Naive thymus-derived CD8-positive, alpha-beta T cell (primary cell): Measurements from ENCODE around the gene SHISAL1. TPM values are rescaled to one million over a fixed set of nuclear protein-coding genes. Genes with fewer than 3 reads are reported as not detected.

Source experiments
- ATAC-seq, 2 donors: fragments of 150-1000 bp; cut with Tn5 transposase in 1 of 2; sonication (Bioruptor Pico), chemical (Tn5 transposase) in 1 of 2; 1 replicate in 1 of 2; 2 replicates in 1 of 2; pipeline ENCODE4 v1.10.0; 2021; ENCODE audit warnings: mild to moderate bottlenecking in 2 of 2, moderate library complexity in 2 of 2
- POLR2A ChIA-PET: fragments of 350-600 bp; sonication (Branson Sonifier 250); formaldehyde crosslinking; loops from one replicate; lab custom pipeline; 2021; ENCODE audit warnings: antibody characterized with exemption; lab: Charles Lee
- DNase-seq, 10 donors: peaks; one replicate each; pipeline versions ENCODE4 v3.0.0 to v3.0.0-alpha.2; 2020 to 2022
- H3K27ac Mint-ChIP-seq, 10 donors: one replicate each; pipeline ENCODE4 v1.8.0; 2020 to 2022; ENCODE audit warnings: mild to moderate bottlenecking in 10 of 10, mixed read lengths in 10 of 10, moderate library complexity in 4 of 10, inconsistent platforms in 1 of 10
- H3K27me3 Mint-ChIP-seq, 5 donors: one replicate each; pipeline ENCODE4 v1.8.0; 2021 to 2022; ENCODE audit warnings: mixed read lengths in 5 of 5
- H3K36me3 Mint-ChIP-seq, 3 donors: one replicate each; pipeline ENCODE4 v1.8.0; 2020 to 2022; ENCODE audit warnings: mixed read lengths in 3 of 3, mild to moderate bottlenecking in 2 of 3, inconsistent platforms in 1 of 3
- H3K4me1 Mint-ChIP-seq, 4 donors: one replicate each; pipeline ENCODE4 v1.8.0; 2021 to 2022; ENCODE audit warnings: mixed read lengths in 4 of 4
- H3K4me3 Mint-ChIP-seq, 10 donors: one replicate each; pipeline ENCODE4 v1.8.0; 2020 to 2022; ENCODE audit warnings: mild to moderate bottlenecking in 10 of 10, mixed read lengths in 10 of 10, moderate library complexity in 6 of 10, inconsistent platforms in 1 of 10
- H3K9me3 Mint-ChIP-seq, 9 donors: one replicate each; pipeline ENCODE4 v1.8.0; 2020 to 2022; ENCODE audit warnings: mixed read lengths in 9 of 9, mild to moderate bottlenecking in 3 of 9, inconsistent platforms in 1 of 9, moderate library complexity in 1 of 9
- polyA plus RNA-seq, 3 donors: library from polyadenylated mRNA; unstranded; fragments of 300-500 nt; fragmentation: Illumina TruSeq; gene quantifications; one replicate each; pipeline ENCODE4 v1.2.3, GENCODE V29; 2021
- total RNA-seq, 8 experiments: library from RNA in 2 of 8; stranded (reverse) in 2 of 8; gene quantifications; one replicate each; pipeline ENCODE4 v1.2.3 and lab custom pipeline; 2021 to 2026

The SHISAL1 gene
- total and polyA plus RNA-seq, 5 experiments from 2014 or later, result not detected

DNA sequence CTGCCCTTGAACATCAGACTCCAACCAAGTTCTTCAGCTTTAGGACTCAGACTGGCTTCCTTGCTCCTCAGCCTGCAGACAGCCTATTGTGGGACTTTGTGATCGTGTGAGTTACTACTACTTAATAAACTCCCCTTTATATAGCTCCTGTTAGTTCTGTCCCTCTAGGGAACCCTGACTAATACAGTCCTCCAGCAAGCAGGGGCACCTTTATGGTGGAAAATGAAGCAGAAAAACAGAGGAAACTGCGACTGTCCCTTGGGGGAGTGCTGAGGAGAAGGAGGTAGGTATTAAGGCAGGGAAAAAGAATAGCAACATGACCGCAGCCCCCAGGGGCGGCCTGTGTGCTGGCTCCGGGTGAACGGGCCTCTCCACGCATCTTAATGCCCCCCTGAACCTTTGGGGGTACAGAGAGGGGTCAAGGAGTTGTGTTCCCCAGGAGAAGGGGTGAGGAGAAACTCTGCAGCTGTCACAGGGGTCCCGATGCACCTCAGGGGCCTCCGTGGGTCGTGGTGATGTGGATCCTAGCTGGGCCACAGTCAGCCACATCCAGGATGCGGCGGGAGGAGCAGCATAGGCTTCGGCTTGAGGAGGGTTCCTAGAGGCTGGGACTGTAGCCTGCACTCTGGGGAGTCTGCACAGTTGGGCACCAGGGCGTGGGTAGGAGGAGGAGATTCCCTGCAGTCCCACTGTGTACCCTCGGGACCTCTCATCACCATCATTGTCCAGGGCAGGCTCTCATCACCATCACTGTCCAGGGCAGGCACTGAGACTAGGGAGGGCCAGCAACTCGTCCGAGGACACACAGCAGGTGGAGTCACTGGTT lies 34.3 kb downstream of the SHISAL1 start:
- H3K27me3 Mint-ChIP-seq, result peaks cover 7 to 23% (median 11%) of the 10 kb centered on the region in 5 donors
- no peak overlapping the region for H3K4me3 Mint-ChIP-seq
- no peak for DNase-seq

GRCh38 chr22:44277386-44278135 lies 35.2 kb downstream of the SHISAL1 start:
- DNase-seq (no peak), ATAC-seq (no peak)
- peaks cover 0 to 1% (median 0%) of the 10 kb centered on the region in 3 donors for H3K36me3 Mint-ChIP-seq
- peaks cover 0 to 3% (median under 1%) of the 10 kb centered on the region in 4 donors for H3K4me1 Mint-ChIP-seq
- no peaks in the 10 kb centered on the region for H3K9me3 Mint-ChIP-seq
- POLR2A ChIA-PET, result no interaction called here
- H3K27ac Mint-ChIP-seq, result no peak overlapping the region
- H3K4me3 Mint-ChIP-seq, result no peak overlapping the region
- peaks cover 6 to 23% (median 11%) of the 10 kb centered on the region in 5 donors for H3K27me3 Mint-ChIP-seq

More for the DNA sequence above, 34.3 kb downstream of the SHISAL1 start:
- POLR2A ChIA-PET, result no interaction called here
- no peak for ATAC-seq
- H3K27ac Mint-ChIP-seq, result peak overlapping the region in 1 of 10 donors; percentile 19
- H3K4me1 Mint-ChIP-seq, result peaks cover 0 to 4% (median 0%) of the 10 kb centered on the region in 4 donors
- peaks cover 0 to 1% (median 0%) of the 10 kb centered on the region in 3 donors for H3K36me3 Mint-ChIP-seq
- H3K9me3 Mint-ChIP-seq, result no peaks in the 10 kb centered on the region

DNA sequence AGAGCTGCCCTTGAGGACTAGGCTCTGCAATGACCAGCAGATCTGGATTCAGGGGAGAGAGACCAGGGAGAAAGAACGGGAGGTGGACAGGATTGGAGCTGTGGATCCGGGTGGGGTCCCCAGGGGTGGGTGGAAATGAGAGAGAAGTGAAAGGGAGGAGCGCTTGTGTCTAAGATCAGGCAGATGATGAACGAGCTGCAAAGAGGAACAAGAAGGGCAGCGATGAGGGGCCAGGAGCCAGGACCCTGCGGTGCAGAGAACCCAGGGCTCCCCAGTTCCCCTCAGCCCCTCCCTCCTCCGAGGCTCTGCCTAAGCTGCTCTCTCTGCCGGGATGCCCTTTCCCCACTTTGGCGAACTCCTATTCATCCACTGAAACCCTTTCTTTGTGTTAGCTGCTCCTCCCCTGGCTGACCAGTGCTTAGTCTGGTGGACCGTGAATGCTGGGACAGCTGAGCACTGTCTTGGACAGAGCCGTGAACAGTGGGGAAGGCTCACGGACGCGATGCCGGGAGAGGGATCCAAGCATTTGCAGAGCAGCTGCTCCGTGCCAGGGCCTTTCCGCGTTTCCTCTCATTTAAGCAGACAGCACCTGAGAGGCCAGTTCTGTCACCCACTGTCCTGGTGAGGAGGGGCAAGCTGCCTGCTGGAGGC lies 35.9 kb downstream of the SHISAL1 start:
- Mint-ChIP-seq H3K27ac (no peak overlapping the region), H3K4me1 (peaks cover 0 to 3% (median under 1%) of the 10 kb centered on the region in 4 donors), H3K27me3 (peaks cover 6 to 23% (median 11%) of the 10 kb centered on the region in 5 donors), H3K4me3 (no peak overlapping the region), H3K9me3 (no peaks in the 10 kb centered on the region), H3K36me3 (peaks cover 0 to 1% (median 0%) of the 10 kb centered on the region in 3 donors)
- POLR2A ChIA-PET, result no interaction called here
- ATAC-seq (no peak), DNase-seq (peak in 1 of 10 donors; percentile 37)

DNA sequence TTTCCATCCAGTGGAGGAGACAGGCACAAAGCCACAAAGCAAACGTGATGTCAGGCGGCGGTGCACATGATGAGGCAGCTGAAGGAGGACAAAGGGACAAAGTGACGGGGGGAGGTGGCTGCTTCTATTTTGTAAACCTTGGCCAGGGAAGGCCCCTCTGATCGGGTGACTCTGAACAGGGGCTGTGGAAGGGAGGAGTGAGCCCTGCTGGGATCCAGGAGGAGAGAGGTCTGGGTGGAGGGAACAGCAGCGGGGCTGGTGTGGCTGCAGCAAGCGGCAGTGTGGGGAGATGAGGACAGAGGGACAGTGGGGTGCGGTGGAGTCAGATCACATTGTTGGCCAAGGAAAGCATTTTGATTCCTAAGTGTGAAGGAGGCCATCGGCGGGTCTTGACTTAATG lies 36.7 kb downstream of the SHISAL1 start:
- no peak overlapping the region for H3K27ac Mint-ChIP-seq
- DNase-seq, result peak in 1 of 10 donors; percentile 30
- ATAC-seq, result no peak
- H3K9me3 Mint-ChIP-seq, result no peaks in the 10 kb centered on the region
- peaks cover 0 to 3% (median 1%) of the 10 kb centered on the region in 4 donors for H3K4me1 Mint-ChIP-seq
- H3K4me3 Mint-ChIP-seq, result no peak overlapping the region
- peaks cover 0 to 1% (median 0%) of the 10 kb centered on the region in 3 donors for H3K36me3 Mint-ChIP-seq
- POLR2A ChIA-PET, result no interaction called here
- peaks cover 6 to 21% (median 11%) of the 10 kb centered on the region in 5 donors for H3K27me3 Mint-ChIP-seq

GRCh38 chr22:44275631-44275995 lies 37.1 kb downstream of the SHISAL1 start:
- DNase-seq (no peak), ATAC-seq (no peak)
- H3K27me3 Mint-ChIP-seq, result peaks cover 6 to 18% (median 11%) of the 10 kb centered on the region in 5 donors
- no peak overlapping the region for H3K27ac Mint-ChIP-seq
- H3K4me1 Mint-ChIP-seq, result peaks cover 0 to 4% (median 1%) of the 10 kb centered on the region in 4 donors
- POLR2A ChIA-PET, result no interaction called here
- peaks cover 0 to 1% (median 0%) of the 10 kb centered on the region in 3 donors for H3K36me3 Mint-ChIP-seq
- no peaks in the 10 kb centered on the region for H3K9me3 Mint-ChIP-seq
- no peak overlapping the region for H3K4me3 Mint-ChIP-seq

- peaks cover 0 to 4% (median 1%) of the 10 kb centered on the region in 4 donors for H3K4me1 Mint-ChIP-seq
- DNase-seq, result peak in 1 of 10 donors; percentile 40
- no peaks in the 10 kb centered on the region for H3K9me3 Mint-ChIP-seq
- POLR2A ChIA-PET, result no interaction called here
- peaks cover 8 to 16% (median 11%) of the 10 kb centered on the region in 5 donors for H3K27me3 Mint-ChIP-seq
- H3K4me3 Mint-ChIP-seq, result no peak overlapping the region
- H3K36me3 Mint-ChIP-seq, result peaks cover 0 to 1% (median 0%) of the 10 kb centered on the region in 3 donors
- H3K27ac Mint-ChIP-seq, result no peak overlapping the region
- ATAC-seq, result no peak
These were observed 37.7 kb downstream of the SHISAL1 start for GRCh38 chr22:44274918-44275630.

GRCh38 chr22:44273175-44273574 lies 39.6 kb downstream of the SHISAL1 start:
- Mint-ChIP-seq H3K9me3 (no peaks in the 10 kb centered on the region), H3K27me3 (peaks cover 6 to 16% (median 11%) of the 10 kb centered on the region in 5 donors), H3K36me3 (peaks cover 0 to 1% (median 0%) of the 10 kb centered on the region in 3 donors), H3K4me3 (no peak overlapping the region), H3K4me1 (peaks cover 0 to 5% (median 1%) of the 10 kb centered on the region in 4 donors), H3K27ac (no peak overlapping the region)
- DNase-seq, result peak in 1 of 10 donors; percentile 6
- ATAC-seq, result no peak
- POLR2A ChIA-PET, result no interaction called here

- Mint-ChIP-seq H3K36me3 (peaks cover 0 to 1% (median 0%) of the 10 kb centered on the region in 3 donors), H3K4me3 (no peak overlapping the region), H3K4me1 (peaks cover 0 to 5% (median 1%) of the 10 kb centered on the region in 4 donors), H3K9me3 (no peaks in the 10 kb centered on the region), H3K27me3 (peaks cover 6 to 22% (median 10%) of the 10 kb centered on the region in 5 donors), H3K27ac (no peak overlapping the region)
- POLR2A ChIA-PET, result no interaction called here
- DNase-seq, result peak in 1 of 10 donors; percentile 21
- no peak for ATAC-seq
These were observed 40.4 kb downstream of the SHISAL1 start for GRCh38 chr22:44272401-44272771.

DNA sequence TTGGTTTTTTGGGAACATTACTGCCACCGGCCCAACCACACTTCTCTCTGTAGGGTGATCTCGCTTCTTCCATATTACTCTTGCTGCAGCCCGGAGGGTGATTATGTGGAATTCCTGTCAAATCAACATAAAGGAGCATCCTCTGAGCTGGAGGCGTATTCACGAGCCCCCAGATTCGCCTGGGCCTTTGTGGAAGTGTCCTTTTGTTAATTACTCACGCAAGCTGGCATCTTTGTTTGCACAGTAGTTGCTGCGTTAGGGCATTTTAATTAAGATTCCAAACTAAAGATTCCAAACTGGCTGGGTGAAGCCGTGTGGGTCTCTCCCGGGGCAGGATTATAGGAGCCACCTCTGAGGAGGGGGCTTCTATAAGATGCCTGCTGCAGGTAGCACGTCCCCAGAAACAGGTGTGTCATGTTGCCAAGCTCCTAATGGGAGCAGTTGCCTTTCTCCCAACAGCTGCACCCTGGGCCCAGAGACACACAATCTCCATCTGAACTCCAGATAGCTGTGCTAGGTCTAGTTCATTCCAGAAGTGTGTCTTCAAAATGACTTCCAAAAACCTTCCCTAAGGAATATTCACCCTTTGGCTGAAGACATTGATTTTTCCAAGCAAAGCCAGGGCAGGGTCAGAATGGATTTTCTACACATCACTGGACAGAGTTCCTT lies 40.9 kb downstream of the SHISAL1 start:
- peak overlapping the region in 1 of 10 donors; percentile 38 for H3K27ac Mint-ChIP-seq
- DNase-seq, result peak in 1 of 10 donors; percentile 18
- POLR2A ChIA-PET, result no interaction called here

GRCh38 chr22:44271010-44271500 lies 41.7 kb downstream of the SHISAL1 start:
- peaks cover 4 to 16% (median 8%) of the 10 kb centered on the region in 5 donors for H3K27me3 Mint-ChIP-seq
- no peak overlapping the region for H3K27ac Mint-ChIP-seq
- POLR2A ChIA-PET, result no interaction called here

More for the DNA sequence above, 40.9 kb downstream of the SHISAL1 start:
- Mint-ChIP-seq H3K27me3 (peaks cover 6 to 21% (median 10%) of the 10 kb centered on the region in 5 donors), H3K4me3 (no peak overlapping the region), H3K36me3 (peaks cover 0 to 1% (median 0%) of the 10 kb centered on the region in 3 donors), H3K9me3 (no peaks in the 10 kb centered on the region), H3K4me1 (peaks cover 0 to 5% (median 1%) of the 10 kb centered on the region in 4 donors)
- no peak for ATAC-seq

GRCh38 chr22:44270556-44270880 lies 42.2 kb downstream of the SHISAL1 start:
- Mint-ChIP-seq H3K4me3 (no peak overlapping the region), H3K4me1 (peaks cover 0 to 5% (median 1%) of the 10 kb centered on the region in 4 donors), H3K36me3 (no peaks in the 10 kb centered on the region), H3K27ac (no peak overlapping the region), H3K27me3 (peaks cover 0 to 13% (median 7%) of the 10 kb centered on the region in 5 donors), H3K9me3 (no peaks in the 10 kb centered on the region)
- POLR2A ChIA-PET, result no interaction called here
- DNase-seq (peak in 1 of 10 donors; percentile 46), ATAC-seq (no peak)

More at GRCh38 chr22:44271010-44271500, 41.7 kb downstream of the SHISAL1 start:
- no peak for ATAC-seq
- Mint-ChIP-seq H3K9me3 (no peaks in the 10 kb centered on the region), H3K36me3 (no peaks in the 10 kb centered on the region), H3K4me1 (peaks cover 0 to 5% (median 1%) of the 10 kb centered on the region in 4 donors), H3K4me3 (no peak overlapping the region)
- peak in 1 of 10 donors; percentile 28 for DNase-seq
